ENCODE results near the gene CD163.

CD163 gene

GRCh38 chr12:7503686-7504415, at the start of gene CD163:
TSS of gene CD163 (minus strand) at chr12:7503777. CDS start at chr12:7503690, 87 bp downstream.
- Histone ChIP-seq H3K4me1 (ENCODE audit: low read depth, poor library complexity, severe bottlenecking) (no peaks in the 10 kb centered on the region), H3K36me3 (ENCODE audit: insufficient read depth) (no peaks in the 10 kb centered on the region), H3K79me2 (ENCODE audit: insufficient read depth, low read depth) (no peaks in the 10 kb centered on the region), H3K9ac (no peak within 1 kb of the TSS), H3K27ac (no peak within 1 kb of the TSS), H4K20me1 (ENCODE audit: insufficient read depth) (no peaks in the 10 kb centered on the region), H3K4me3 (IDR thresholded peaks at IDR 0.05; ENCODE audit: insufficient read depth, low read depth, low read length) (no peak within 1 kb of the TSS), H3K27me3 (ENCODE audit: insufficient read depth, low read depth) (no peaks in the 10 kb centered on the region), H3K4me2 (no peak within 1 kb of the TSS), H2AFZ (ENCODE audit: low read depth) (no peak within 1 kb of the TSS)
- TF ChIP-seq, protein P1, sequence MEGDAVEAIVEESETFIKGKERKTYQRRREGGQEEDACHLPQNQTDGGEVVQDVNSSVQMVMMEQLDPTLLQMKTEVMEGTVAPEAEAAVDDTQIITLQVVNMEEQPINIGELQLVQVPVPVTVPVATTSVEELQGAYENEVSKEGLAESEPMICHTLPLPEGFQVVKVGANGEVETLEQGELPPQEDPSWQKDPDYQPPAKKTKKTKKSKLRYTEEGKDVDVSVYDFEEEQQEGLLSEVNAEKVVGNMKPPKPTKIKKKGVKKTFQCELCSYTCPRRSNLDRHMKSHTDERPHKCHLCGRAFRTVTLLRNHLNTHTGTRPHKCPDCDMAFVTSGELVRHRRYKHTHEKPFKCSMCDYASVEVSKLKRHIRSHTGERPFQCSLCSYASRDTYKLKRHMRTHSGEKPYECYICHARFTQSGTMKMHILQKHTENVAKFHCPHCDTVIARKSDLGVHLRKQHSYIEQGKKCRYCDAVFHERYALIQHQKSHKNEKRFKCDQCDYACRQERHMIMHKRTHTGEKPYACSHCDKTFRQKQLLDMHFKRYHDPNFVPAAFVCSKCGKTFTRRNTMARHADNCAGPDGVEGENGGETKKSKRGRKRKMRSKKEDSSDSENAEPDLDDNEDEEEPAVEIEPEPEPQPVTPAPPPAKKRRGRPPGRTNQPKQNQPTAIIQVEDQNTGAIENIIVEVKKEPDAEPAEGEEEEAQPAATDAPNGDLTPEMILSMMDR (conservative IDR thresholded peaks at IDR 0.05; ENCODE audit: low read depth, low read length) = no peak

- H3K4me3 ChIP-seq (IDR thresholded peaks at IDR 0.05; ENCODE audit: insufficient read depth, low read depth, low read length) = no peak overlapping the region
- no peaks in the 10 kb centered on the region for H4K20me1 ChIP-seq (ENCODE audit: insufficient read depth)
- TF ChIP-seq, protein P1 (conservative IDR thresholded peaks at IDR 0.05; ENCODE audit: low read depth, low read length) = no peak
- no peak overlapping the region for H3K4me2 ChIP-seq
- H2AFZ ChIP-seq (ENCODE audit: low read depth) = no peak overlapping the region
- H3K36me3 ChIP-seq (ENCODE audit: insufficient read depth) = no peaks in the 10 kb centered on the region
- no peaks in the 10 kb centered on the region for H3K4me1 ChIP-seq (ENCODE audit: low read depth, poor library complexity, severe bottlenecking)
- H3K27me3 ChIP-seq (ENCODE audit: insufficient read depth, low read depth) = no peaks in the 10 kb centered on the region
- H3K9ac ChIP-seq = no peak overlapping the region
- H3K79me2 ChIP-seq (ENCODE audit: insufficient read depth, low read depth) = no peaks in the 10 kb centered on the region
- no peak overlapping the region for H3K27ac ChIP-seq
These were observed 39.2 kb upstream of the CD163 start for GRCh38 chr12:7542813-7543212.

GRCh38 chr12:7542046-7542445, 38.5 kb upstream of the CD163 start:
- TF ChIP-seq, protein P1 (conservative IDR thresholded peaks at IDR 0.05; ENCODE audit: low read depth, low read length) = no peak
- H3K36me3 ChIP-seq (ENCODE audit: insufficient read depth) = no peaks in the 10 kb centered on the region
- no peaks in the 10 kb centered on the region for H3K4me1 ChIP-seq (ENCODE audit: low read depth, poor library complexity, severe bottlenecking)
- H3K4me3 ChIP-seq (IDR thresholded peaks at IDR 0.05; ENCODE audit: insufficient read depth, low read depth, low read length) = no peak overlapping the region
- H3K27me3 ChIP-seq (ENCODE audit: insufficient read depth, low read depth) = no peaks in the 10 kb centered on the region
- no peaks in the 10 kb centered on the region for H3K79me2 ChIP-seq (ENCODE audit: insufficient read depth, low read depth)
- no peaks in the 10 kb centered on the region for H4K20me1 ChIP-seq (ENCODE audit: insufficient read depth)
- H3K9ac ChIP-seq = no peak overlapping the region
- H3K27ac ChIP-seq = no peak overlapping the region
- H2AFZ ChIP-seq (ENCODE audit: low read depth) = no peak overlapping the region
- no peak overlapping the region for H3K4me2 ChIP-seq

DNA sequence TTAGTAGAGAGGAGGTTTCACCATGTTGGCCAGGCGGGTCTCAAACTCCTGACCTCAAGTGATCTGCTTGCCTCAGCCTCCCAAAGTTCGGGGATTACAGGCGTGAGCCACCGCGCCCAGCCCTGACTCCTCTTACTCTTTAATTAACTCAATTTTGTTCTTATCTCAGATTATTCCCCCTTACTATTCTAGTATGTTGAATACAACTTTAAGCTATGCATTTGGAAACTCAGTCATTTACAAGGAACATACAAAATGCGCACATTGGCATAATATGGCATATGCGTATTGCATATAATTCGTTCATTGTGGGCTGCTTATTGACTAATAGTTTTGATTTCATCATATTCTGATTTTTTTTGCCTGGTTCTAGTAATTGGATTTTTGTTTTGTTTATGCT, 10.8 kb upstream of the CD163 start:
- H3K36me3 ChIP-seq (ENCODE audit: insufficient read depth) = no peaks in the 10 kb centered on the region
- H3K27ac ChIP-seq = no peak overlapping the region
- H3K4me1 ChIP-seq (ENCODE audit: low read depth, poor library complexity, severe bottlenecking) = no peaks in the 10 kb centered on the region
- H2AFZ ChIP-seq (ENCODE audit: low read depth) = no peak overlapping the region
- H4K20me1 ChIP-seq (ENCODE audit: insufficient read depth) = no peaks in the 10 kb centered on the region
- TF ChIP-seq, protein P1 (conservative IDR thresholded peaks at IDR 0.05; ENCODE audit: low read depth, low read length) = no peak
- no peak overlapping the region for H3K4me2 ChIP-seq
- H3K79me2 ChIP-seq (ENCODE audit: insufficient read depth, low read depth) = no peaks in the 10 kb centered on the region
- no peaks in the 10 kb centered on the region for H3K27me3 ChIP-seq (ENCODE audit: insufficient read depth, low read depth)
- H3K9ac ChIP-seq = no peak overlapping the region
- no peak overlapping the region for H3K4me3 ChIP-seq (IDR thresholded peaks at IDR 0.05; ENCODE audit: insufficient read depth, low read depth, low read length)
